Thyroid gland (tissue), 4 donors: Measurements from ENCODE around the gene METTL9.

Source experiments
- POLR2A ChIP-seq, 2 donors: fragments of 450-650 bp; IDR thresholded peaks; one replicate each; pipeline ENCODE4 v1.6.1; 2017; ENCODE audit warnings: antibody characterized with exemption in 2 of 2, mild to moderate bottlenecking in 2 of 2, moderate library complexity in 1 of 2
- TF ChIP-seq, protein P1 (sequence below), 6 experiments: fragments of 200-600 bp in 3 of 6; fragments of 450-650 bp in 3 of 6; sonication (generic) in 3 of 6; IDR thresholded peaks; one replicate each; pipeline ENCODE4 v1.5.1; 2016 to 2019; ENCODE audit warnings: antibody characterized with exemption in 6 of 6, mild to moderate bottlenecking in 2 of 6, inconsistent platforms in 1 of 6, moderate library complexity in 1 of 6

DNA sequence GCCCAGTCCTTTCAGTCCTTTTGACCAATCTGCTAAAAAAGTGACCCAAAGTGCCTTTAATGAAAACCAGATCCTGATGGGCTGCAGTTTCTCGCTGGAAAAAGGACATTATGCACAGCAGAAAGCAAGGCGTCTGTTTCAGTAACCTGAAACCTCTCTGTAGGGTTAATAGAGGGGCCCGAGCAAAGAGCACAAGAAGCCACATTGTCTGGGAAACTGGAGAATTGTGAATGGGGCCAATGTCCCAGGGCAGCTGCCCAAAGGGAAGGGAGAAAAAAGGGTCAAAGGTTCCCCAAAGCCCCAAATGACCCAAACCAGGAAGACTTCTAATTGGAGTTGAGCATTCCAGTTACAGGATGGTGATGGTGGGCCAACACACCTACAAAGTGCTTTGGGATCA lies 67.4 kb downstream of the METTL9 start:
- TF ChIP-seq, protein P1, sequence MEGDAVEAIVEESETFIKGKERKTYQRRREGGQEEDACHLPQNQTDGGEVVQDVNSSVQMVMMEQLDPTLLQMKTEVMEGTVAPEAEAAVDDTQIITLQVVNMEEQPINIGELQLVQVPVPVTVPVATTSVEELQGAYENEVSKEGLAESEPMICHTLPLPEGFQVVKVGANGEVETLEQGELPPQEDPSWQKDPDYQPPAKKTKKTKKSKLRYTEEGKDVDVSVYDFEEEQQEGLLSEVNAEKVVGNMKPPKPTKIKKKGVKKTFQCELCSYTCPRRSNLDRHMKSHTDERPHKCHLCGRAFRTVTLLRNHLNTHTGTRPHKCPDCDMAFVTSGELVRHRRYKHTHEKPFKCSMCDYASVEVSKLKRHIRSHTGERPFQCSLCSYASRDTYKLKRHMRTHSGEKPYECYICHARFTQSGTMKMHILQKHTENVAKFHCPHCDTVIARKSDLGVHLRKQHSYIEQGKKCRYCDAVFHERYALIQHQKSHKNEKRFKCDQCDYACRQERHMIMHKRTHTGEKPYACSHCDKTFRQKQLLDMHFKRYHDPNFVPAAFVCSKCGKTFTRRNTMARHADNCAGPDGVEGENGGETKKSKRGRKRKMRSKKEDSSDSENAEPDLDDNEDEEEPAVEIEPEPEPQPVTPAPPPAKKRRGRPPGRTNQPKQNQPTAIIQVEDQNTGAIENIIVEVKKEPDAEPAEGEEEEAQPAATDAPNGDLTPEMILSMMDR (IDR thresholded peaks at IDR 0.05): no peak
- no peak for TF ChIP-seq POLR2A (IDR thresholded peaks at IDR 0.05)
